ENCODE measurements around the gene LRRC37B.
"Not testable (repeated sequence)": the region's sequence is repeated elsewhere in the genome, so short reads cannot be mapped to it uniquely, and the experiment has no call there.

LRRC37B gene

DNA sequence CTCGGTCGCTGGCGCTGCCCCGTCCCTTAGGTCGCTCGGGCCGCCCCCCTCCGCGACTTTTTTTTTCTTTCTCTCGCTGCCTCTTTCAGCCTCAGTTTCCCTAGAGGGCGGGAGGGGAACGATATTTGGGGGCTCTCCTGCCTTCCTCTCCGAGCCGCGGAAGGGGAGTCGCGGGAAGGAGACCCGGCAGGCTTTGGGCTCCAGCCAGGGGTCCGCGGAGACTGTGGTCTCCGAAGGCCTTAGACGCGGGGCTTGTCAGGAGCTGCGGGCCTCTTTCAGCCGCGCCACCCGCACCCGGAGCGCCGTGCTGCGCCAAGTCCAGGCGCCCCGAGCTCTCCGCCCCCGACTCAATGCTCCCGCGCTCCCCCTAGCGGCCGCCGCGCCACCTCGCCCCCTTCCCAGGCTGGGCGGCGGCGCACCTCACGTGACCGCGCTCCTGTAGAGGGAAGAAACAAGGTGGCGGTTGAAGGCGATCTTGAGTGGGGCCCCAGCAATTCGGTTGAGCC lies at the start of gene LRRC37B:
Gene LRRC37B (plus strand): TSS at position 427 of the 506 bp plus-strand sequence. CDS start 14,010 bp downstream, outside the sequence.
- DNase-seq, result peak; percentile 42

DNA sequence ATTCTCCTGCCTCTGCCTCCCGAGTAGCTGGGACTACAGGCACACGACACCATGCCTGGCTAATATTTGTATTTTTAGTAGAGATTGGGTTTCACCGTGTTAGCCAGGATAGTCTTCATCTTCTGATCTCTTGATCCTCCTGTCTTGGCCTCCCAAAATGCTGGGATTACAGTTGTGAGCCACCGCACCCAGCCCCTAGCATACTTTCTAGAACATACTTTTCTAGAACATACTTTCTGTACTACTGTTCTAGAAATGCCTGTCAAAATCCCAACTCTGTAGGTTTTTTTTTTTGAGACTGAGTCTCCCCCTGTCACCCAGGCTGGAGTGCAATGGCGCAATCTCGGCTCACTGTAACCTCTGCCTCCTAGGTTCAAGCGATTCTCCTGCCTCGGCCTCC lies 43.1 kb upstream of the LRRC37B start:
- not testable (repeated sequence) for DNase-seq

DNA sequence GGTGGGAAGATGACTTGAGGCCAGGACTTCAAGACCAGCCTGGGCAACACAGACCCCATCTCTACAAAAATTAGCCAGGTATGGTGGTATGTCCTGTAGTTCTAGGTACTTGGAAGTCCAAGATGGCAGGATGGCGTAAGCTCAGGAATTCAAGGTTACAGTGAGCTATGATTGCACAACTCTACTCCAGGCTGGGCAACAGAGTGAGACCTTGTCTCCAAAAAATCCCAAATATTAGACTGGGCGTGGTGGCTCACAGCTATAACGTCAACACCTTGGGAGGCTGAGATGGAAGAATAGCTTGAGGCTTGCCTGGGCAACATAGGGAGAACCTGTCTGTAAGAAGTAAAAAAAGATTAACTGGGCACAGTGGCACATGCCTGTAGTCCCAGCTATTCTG lies 39.5 kb upstream of the LRRC37B start:
- no peak for DNase-seq

- DNase-seq, result not testable (repeated sequence)
Measured at GRCh38 chr17:31970416-31970815, 36.8 kb upstream of the LRRC37B start.

DNA sequence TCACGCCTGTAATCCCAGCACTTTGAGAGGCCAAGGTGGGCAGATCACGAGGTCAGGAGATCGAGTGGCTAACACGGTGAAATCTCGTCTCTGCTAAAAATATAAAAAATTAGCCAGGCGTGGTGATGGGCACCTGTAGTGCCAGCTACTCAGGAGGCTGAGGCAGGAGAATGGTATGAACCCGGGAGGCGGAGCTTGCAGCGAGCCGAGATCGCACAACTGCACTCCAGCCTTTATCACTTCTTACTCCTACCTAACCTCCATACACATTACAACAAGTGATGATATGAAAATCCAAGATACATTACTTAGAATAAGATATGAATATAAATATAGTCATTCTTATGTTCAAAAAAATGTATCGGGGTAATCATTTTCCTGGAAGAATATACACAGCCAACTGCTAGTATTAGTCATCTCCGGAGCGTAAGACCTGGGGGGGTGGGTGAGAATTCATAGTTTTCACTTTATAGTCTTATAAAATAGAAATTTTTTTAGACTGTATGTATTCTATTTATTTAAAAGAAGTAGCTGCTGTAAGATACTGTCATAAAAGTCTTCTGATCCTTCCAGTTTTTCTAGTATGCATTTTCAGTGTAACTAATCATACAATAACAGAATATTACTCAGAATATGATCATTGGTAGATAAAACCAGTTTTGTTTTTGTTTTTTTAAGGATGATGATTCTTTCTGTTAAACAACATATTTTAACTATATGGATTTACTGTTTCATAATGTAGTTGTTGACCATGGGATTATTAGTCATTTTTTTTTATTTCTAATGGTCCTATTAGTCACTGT lies 32.7 kb upstream of the LRRC37B start:
- not testable (repeated sequence) for DNase-seq

- not testable (repeated sequence) for DNase-seq
Measured at GRCh38 chr17:31975391-31975790, 31.8 kb upstream of the LRRC37B start.

- not testable (repeated sequence) for DNase-seq
Measured at GRCh38 chr17:31991821-31992220, 15.4 kb upstream of the LRRC37B start.

GRCh38 chr17:31997005-31997404 lies 10.2 kb upstream of the LRRC37B start:
- DNase-seq, result no peak

GRCh38 chr17:32007463-32008298 lies 498 bp downstream of the LRRC37B start:
- peak; percentile 18 for DNase-seq

DNA sequence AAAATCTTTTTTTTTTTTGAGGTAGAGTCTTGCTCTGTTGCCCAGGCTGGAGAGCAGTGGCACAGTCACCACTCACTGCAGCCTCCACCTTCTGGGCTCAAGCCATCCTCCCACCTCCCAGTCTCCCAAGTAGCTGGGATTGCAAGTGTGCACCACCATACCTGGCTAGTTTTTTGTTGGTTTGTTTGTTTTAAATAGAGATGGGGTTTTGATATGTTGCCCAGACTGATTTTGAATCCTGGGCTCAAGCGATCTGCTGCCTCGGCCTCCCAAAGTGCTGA lies 2.0 kb downstream of the LRRC37B start:
- no peak for DNase-seq

GRCh38 chr17:32010114-32010513 lies 2.9 kb downstream of the LRRC37B start:
- no peak for DNase-seq

DNA sequence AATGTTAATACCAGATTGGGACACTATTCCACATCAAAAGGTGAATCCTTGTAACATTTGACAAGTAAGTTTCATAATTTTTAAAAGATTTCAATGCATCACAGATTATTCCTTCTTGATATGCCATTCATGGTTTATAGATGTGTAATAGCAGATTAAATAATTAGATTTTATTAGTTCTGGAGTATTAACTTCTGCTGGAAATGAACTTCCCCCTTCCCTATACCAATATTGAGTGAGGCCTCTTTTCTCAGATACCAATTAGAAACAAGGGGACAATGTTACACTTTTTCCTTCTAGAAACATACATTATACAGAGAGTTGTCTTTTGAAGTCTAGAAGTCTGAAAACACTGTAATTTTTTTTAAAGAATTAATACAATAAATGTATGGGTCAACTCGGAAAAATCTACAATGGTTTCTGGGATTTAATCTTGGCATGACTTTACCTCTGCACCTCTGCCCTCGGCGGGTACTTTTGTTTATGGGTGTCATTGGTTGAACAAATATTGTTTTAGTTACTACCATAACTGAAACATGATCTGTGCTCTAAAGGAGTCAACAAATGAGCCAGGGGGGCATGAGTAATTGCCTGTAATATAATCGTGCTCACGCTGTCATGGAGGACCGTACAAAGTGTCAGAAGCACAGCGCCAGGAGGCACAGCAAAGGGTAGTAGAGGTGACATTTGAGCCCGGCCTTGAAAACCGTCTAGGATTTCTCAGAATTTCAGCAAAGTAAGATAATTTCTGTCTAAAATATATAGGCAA lies 8.2 kb downstream of the LRRC37B start:
- no peak for DNase-seq

DNA sequence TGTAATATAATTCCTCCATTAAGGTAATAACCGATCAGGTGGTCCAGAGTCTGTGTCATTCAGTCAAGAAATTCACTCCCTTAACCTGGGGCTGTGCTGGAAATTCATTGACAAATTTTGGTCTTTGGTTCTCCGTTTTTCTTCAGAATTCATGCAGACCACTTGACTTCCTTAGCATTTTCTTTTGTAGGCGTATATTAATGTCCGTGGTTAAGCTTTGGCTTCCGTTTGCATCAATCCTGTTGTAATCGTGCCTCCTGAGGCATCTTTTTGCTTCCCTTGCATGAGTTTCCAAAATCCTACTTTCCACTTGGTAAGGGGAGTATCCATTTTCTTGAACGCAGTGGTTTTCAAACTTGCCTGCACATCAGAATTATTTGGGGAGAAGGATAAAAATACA lies 9.0 kb downstream of the LRRC37B start:
- DNase-seq, result no peak

DNA sequence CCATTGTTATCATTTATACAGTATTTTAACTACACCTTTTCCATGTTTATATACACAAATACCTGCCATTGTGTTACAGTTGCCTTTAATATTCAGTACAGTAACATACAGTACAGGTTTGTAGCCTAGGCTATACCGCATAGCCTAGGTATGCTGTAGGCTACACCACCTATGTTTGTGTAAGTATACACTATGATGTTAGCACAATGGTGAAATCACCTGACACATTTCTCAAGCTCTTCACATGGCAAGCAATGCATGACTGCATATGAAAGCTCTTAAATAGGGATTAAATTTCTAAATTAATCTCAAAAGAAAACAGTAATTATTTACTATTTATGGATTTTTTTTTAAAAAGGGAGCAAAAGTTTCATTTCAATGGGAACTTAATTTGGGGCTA lies 12.0 kb downstream of the LRRC37B start:
- no peak for DNase-seq

DNA sequence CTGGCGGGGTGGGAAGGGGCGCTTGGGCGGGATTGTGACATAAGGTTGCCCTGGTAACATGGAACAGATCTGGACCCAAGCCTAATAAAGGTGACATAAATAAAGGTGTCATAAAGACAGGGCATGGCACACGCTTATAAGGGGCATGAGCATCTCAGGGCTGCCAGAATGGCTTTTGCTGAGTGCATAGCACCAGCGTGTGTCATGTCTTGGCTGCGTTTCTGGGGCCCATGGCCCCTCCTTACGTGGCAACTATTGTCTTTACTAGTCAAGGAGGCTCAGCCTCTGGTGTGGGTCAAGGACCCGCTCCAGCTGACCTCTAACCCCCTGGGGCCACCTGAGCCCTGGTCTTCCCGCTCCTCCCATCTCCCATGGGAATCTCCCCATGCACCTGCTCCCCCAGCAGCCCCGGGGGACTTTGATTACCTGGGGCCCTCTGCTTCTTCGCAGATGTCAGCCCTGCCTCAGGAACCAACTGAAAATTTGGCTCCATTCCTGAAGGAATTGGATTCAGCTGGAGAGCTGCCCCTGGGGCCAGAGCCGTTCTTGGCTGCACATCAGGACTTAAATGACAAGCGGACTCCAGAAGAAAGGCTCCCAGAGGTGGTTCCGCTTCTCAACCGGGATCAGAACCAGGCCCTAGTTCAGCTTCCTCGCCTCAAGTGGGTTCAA lies 13.9 kb downstream of the LRRC37B start:
- no peak for DNase-seq

DNA sequence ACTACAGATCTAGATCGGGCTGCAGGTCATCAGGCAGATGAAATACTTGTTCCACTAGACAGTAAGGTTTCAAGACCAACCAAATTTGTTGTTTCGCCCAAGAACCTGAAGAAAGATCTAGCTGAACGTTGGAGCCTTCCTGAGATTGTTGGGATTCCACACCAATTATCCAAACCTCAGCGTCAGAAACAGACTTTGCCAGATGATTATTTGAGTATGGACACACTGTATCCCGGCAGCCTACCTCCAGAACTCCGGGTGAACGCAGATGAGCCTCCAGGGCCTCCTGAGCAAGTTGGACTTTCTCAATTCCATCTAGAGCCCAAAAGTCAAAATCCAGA lies 14.4 kb downstream of the LRRC37B start:
- DNase-seq, result no peak

- not testable (repeated sequence) for DNase-seq
Measured at GRCh38 chr17:32022554-32022953, 15.4 kb downstream of the LRRC37B start.

DNA sequence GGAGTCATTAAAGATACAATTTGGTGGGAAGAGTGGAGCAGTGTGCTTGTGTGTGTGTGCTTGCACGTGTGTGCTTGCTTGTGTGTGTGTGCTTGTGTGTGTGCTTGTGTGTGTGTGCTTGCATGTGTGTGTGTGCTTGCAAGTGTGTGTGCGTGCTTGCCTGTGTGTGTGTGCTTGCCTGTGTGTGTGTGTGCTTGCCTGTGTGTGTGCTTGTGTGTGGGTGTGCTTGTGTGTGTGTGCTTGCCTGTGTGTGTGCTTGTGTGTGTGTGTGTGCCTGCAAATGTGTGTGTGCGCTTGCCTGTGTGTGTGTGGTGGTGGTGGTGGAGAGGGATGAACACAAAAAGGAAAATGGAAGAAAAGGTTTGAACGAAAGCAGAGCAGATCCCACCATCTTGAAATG lies 20.1 kb downstream of the LRRC37B start:
- DNase-seq, result not testable (repeated sequence)

- no peak for DNase-seq
Measured at GRCh38 chr17:32033223-32033622, 26.0 kb downstream of the LRRC37B start.

- DNase-seq, result not testable (repeated sequence)
Measured at GRCh38 chr17:32033812-32034211, 26.6 kb downstream of the LRRC37B start.

DNA sequence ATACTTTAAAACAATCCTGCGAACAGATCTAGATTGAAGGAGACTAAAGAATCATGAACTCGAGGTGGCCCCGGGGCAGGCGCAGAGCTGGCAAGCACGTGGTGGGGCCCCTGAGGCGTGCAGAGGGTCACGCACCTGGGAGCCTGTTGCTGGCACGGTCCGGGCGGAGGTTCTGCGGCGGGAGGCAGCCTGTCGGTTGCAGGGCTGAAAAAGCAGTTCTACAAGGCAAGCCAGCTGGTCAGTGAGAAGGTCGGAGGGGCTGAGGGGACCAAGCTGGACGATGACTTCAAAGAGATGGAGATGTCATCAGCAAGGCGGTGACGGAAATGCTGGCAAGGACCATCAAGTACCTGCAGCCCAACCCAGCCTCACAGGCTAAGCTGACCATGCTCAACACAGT lies 33.1 kb downstream of the LRRC37B start:
- DNase-seq, result not testable (repeated sequence)

GRCh38 chr17:32041306-32041875 lies 34.2 kb downstream of the LRRC37B start:
- not testable (repeated sequence) for DNase-seq

All from NCI-H1694 treated with DMSO at 0.1 percent for 48 hours (cell line).